AG09309 (cell line): ENCODE measurements around the gene WNT11.

Source experiments
- DNase-seq: peaks from one replicate; pipeline ENCODE4 v3.0.0-alpha.2; 2010; ENCODE audit warnings: low read depth
- H3K4me3 ChIP-seq: 2 replicates; pipeline ENCODE4 v1.5.1; 2011; ENCODE audit warnings: mild to moderate bottlenecking, low read depth, low read length, moderate library complexity; ENCODE audit not compliant: control insufficient read depth
- TF ChIP-seq, protein P1 (sequence below): IDR thresholded peaks from 2 replicates; pipeline ENCODE4 v1.5.1; 2011; ENCODE audit warnings: mild to moderate bottlenecking, low read depth, low read length, inconsistent platforms; ENCODE audit not compliant: insufficient read depth, control insufficient read depth; ENCODE audit errors: missing control alignments

WNT11 gene

DNA sequence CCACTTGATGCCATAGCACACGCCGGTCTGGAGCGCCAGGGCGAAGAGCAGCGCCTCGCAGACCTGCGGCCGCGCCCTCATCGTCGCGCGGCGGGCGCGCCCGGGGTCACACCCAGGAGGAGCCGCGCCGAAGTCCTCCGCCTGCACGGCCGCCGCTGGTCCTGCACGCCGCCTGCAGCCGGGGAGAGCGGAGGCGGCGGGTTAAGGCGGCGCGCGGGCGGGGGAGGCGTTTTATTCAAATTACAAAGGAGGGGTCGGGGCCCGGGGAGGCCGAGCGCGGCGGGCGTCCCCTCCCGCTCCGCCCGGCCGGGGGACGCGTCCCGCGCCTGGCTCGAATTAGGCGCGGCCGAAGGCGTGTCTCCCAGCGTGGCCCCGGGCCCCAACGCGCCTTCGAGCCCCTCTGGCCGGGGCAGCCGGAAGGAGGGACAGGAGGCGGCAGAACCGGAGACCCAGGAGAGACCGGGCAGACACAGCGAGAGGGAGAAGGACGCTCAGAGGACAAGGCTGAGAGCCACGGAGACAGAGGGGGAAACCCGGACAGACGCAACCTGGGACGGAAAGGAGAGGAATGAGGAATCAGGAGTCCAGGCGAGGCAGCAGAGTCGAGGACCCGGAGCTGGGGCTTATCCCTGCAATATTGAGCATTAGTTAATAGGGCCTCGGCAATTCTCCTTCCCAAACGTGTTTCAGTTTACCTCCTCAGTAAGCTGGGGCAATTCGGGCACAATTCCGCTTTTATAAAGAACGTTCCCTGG lies at the start of gene WNT11:
WNT11 (minus strand) TSS at position 176 of the 755 bp plus-strand sequence; CDS start at position 81, 95 bp downstream.
- DNase-seq: no peak
- TF ChIP-seq, protein P1, sequence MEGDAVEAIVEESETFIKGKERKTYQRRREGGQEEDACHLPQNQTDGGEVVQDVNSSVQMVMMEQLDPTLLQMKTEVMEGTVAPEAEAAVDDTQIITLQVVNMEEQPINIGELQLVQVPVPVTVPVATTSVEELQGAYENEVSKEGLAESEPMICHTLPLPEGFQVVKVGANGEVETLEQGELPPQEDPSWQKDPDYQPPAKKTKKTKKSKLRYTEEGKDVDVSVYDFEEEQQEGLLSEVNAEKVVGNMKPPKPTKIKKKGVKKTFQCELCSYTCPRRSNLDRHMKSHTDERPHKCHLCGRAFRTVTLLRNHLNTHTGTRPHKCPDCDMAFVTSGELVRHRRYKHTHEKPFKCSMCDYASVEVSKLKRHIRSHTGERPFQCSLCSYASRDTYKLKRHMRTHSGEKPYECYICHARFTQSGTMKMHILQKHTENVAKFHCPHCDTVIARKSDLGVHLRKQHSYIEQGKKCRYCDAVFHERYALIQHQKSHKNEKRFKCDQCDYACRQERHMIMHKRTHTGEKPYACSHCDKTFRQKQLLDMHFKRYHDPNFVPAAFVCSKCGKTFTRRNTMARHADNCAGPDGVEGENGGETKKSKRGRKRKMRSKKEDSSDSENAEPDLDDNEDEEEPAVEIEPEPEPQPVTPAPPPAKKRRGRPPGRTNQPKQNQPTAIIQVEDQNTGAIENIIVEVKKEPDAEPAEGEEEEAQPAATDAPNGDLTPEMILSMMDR: no peak
- peak within 1 kb of the TSS; percentile 41 for H3K4me3 ChIP-seq

DNA sequence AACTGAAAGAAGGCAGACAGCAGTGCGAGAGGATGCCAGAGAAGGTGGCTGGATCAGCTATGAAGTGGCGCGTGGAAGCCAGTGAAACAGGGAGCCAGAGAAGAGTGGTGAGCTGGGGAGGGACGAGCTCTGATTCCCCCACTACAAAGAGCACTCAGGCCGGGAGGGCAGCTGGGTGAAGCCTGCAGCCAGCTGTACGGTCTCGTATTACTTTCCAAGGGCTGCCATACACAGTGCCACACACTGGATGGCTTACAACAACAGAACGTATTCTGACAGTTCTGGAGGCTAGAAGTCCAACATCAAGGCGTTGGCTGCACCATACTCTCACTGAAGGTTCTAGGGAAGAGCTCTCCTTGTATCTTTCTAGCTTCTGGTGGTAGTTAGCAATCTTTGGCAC lies 47.1 kb upstream of the WNT11 start:
- DNase-seq: no peak
- TF ChIP-seq, protein P1: no peak
- H3K4me3 ChIP-seq: no peak overlapping the region

DNA sequence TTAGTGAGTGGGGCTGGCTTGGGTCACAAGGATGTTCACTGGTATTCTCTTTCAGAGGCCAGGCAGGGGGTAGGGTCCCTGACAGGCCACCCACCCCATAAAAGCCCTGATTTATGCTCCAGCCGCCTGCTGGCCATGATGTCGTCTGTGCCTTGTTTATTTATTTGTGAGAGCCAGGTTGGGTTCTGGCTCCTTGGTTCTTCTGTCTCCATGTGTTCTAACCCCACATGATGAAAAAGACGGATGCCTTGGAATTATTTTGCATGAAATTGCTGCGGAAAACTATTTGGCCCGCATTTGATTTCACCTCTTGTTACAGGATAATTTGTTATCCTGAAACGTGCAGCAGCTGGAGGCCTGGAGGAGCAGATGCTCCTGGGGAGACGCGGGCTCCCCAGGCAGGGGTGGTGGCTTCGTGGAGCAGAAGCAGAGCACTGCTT lies 46.3 kb upstream of the WNT11 start:
- DNase-seq: no peak
- TF ChIP-seq, protein P1: no peak
- H3K4me3 ChIP-seq: no peak overlapping the region

DNA sequence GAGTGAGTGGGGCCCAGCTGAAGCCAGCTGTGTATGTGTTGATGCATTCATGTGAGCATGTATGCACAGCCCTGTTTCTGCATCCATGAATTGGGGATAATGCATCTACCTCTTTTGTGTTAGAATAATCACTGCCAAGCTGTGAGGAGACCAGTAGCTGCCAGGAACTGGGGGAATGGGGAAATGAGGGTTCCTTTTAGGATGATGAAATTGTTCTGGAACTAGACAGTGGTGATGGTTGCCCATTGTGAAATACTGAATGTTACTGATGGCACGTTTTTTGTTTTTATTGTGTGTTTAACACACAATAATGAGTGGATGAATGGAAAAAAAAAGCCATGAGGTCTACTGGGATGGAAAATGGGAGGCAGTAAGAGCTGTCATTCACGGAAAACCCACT lies 45.3 kb upstream of the WNT11 start:
- TF ChIP-seq, protein P1: no peak
- DNase-seq: peak; percentile 16
- H3K4me3 ChIP-seq: no peak overlapping the region

DNA sequence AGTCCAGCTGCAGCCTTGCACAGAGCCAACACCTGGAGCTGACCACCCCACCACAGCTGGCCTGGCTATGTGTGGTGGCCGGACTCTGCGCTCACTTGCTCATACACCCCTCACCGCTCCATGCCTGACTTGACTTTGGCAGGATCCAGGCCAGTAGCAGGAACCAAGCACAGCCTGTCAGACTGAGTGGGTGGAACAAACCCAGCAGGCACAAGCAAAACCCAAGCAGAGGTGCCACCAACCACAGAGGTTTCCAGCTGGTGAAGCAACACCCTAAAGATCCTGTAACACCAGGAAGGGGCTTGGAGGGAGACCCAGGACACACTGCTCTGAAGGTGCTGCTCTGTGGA lies 44.9 kb upstream of the WNT11 start:
- DNase-seq: no peak
- H3K4me3 ChIP-seq: no peak overlapping the region
- TF ChIP-seq, protein P1: no peak

DNA sequence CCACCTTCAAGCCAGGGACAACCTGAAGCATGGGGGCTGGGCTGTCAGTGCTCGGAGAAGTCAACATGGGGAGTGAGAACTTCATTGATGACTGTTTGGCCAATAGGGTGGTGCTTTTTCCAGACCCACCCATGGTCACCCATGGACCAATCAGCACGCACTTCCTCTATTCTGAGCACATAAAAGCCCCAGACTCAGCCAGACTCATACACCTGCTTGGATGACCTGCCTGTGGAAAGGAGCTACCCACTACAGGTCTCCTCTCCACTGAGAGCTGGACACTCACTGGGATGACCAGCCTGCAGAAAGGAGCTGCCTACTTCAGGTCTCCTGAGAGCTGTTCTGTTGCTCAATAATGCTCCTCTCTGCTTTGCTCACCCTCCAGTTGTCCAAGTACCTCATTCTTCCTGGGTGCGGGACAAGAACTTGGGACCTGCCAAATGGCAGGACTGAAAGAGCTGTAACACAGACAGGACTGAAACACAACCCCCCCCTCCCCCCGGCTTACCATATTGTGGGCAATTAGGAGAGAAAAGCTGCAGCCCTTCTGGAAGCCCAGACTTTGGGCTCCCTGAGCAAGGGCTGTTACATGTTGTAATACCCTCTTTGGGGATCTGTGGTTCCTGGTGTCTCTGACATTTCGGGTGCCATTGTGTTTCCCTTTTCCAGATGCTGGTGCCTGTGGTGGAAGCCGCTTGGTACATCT lies 44.4 kb upstream of the WNT11 start:
- TF ChIP-seq, protein P1: no peak
- H3K4me3 ChIP-seq: no peak overlapping the region

More for the DNA sequence above, 44.4 kb upstream of the WNT11 start:
- DNase-seq: no peak
